Esophagus squamous epithelium (tissue), 5 donors: ENCODE measurements around the gene KIAA1217. TPM values are rescaled to one million over a fixed set of nuclear protein-coding genes. Genes with fewer than 3 reads are reported as not detected.
A peak's percentile ranks its signal among the peaks of the same experiment; 100 is the strongest.

ENCODE experiments used
- DNase-seq: peaks from one replicate; lab custom pipeline; 2025; lab: John Stamatoyannopoulos, UW
- H3K27ac ChIP-seq, 4 donors: fragments of 200-600 bp; sonication (generic); one replicate each; pipeline ENCODE4 v1.5.1; 2016 to 2019; ENCODE audit warnings: mild to moderate bottlenecking in 1 of 4
- H3K27me3 ChIP-seq, 4 donors: fragments of 200-600 bp; sonication (generic); 1 replicate in 3 of 4; 2 replicates in 1 of 4; pipeline versions ENCODE4 v1.5.1 to v1.6.0; 2017 to 2021; ENCODE audit warnings: antibody characterized with exemption in 1 of 4
- H3K36me3 ChIP-seq, 3 donors: fragments of 200-600 bp; sonication (generic); one replicate each; pipeline ENCODE4 v1.5.1; 2016 to 2019
- H3K4me1 ChIP-seq, 3 donors: fragments of 200-600 bp; sonication (generic); one replicate each; pipeline ENCODE4 v1.5.1; 2017 to 2019
- H3K4me3 ChIP-seq, 4 donors: fragments of 200-600 bp; sonication (generic); 1 replicate in 3 of 4; 2 replicates in 1 of 4; pipeline ENCODE4 v1.5.1; 2016 to 2019; ENCODE audit warnings: mild to moderate bottlenecking in 2 of 4, moderate library complexity in 1 of 4
- H3K9me3 ChIP-seq, 3 donors: fragments of 200-600 bp; sonication (generic); one replicate each; pipeline ENCODE4 v1.5.1; 2016 to 2019
- POLR2A ChIP-seq, 4 donors: fragments of 450-650 bp; IDR thresholded peaks; one replicate each; pipeline ENCODE4 v1.6.1; 2017; ENCODE audit warnings: antibody characterized with exemption in 4 of 4, mild to moderate bottlenecking in 4 of 4, moderate library complexity in 3 of 4
- WGBS, 2 donors: methylation state at CpG; one replicate each; pipeline ENCODE4 v1.1.5; 2018; 5-methylcytosine and 5-hydroxymethylcytosine counted together
- intact Hi-C: fragments of 100-400 bp; cut with DNase I; formaldehyde crosslinking; loops from one replicate; pipeline ENCODE4 v1.15.0; 2022
- total RNA-seq, 4 donors: library from RNA; depleted of rRNA; stranded (reverse); fragments of >200 nt; gene quantifications; one replicate each; pipeline ENCODE4 v1.1.0, GENCODE V29; 2016
- TF ChIP-seq, protein P1 (sequence below), 6 experiments: fragments of 450-650 bp in 4 of 6; fragments of 200-600 bp in 2 of 6; sonication (generic) in 2 of 6; IDR thresholded peaks; one replicate each; pipeline ENCODE4 v1.5.1; 2016 to 2019; ENCODE audit warnings: antibody characterized with exemption in 6 of 6, mild to moderate bottlenecking in 4 of 6, moderate library complexity in 4 of 6
- donor health status: DM: yes; HTN: yes; CAD: no.

KIAA1217 gene
- total RNA-seq, 4 donors from 2014 or later: 56.2 to 67.6 (median 66.2) TPM

DNA sequence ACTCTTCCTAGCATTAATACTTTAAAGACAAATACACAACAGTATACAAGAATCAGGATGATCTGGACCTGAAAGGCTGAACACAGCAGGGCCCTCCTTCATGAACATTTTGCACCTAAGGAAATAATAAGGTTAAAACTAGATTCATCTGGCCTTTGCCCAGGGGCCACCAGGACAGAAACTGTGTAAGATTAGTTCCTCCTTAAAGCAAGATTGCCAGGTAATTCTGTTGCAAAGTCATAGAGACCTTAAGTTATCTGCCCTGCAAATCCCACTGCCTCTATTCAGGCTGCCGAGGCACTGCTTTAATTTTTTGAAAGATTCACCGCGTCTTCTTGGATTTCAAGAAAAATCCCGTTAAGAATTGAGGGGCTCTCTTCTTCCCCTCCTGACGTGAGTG, 1.6 kb upstream of the KIAA1217 start:
- Histone ChIP-seq H3K27ac (peak overlapping the region; percentile 77 to 93 (median 88)), H3K36me3 (no peaks in the 10 kb centered on the region), H3K4me1 (peaks cover 0 to 58% (median 3%) of the 10 kb centered on the region in 3 donors), H3K9me3 (no peaks in the 10 kb centered on the region), H3K27me3 (no peaks in the 10 kb centered on the region), H3K4me3 (no peak overlapping the region)
- no peak for TF ChIP-seq POLR2A (IDR thresholded peaks at IDR 0.05)
- TF ChIP-seq, protein P1, sequence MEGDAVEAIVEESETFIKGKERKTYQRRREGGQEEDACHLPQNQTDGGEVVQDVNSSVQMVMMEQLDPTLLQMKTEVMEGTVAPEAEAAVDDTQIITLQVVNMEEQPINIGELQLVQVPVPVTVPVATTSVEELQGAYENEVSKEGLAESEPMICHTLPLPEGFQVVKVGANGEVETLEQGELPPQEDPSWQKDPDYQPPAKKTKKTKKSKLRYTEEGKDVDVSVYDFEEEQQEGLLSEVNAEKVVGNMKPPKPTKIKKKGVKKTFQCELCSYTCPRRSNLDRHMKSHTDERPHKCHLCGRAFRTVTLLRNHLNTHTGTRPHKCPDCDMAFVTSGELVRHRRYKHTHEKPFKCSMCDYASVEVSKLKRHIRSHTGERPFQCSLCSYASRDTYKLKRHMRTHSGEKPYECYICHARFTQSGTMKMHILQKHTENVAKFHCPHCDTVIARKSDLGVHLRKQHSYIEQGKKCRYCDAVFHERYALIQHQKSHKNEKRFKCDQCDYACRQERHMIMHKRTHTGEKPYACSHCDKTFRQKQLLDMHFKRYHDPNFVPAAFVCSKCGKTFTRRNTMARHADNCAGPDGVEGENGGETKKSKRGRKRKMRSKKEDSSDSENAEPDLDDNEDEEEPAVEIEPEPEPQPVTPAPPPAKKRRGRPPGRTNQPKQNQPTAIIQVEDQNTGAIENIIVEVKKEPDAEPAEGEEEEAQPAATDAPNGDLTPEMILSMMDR (IDR thresholded peaks at IDR 0.05): no peak
- WGBS, 2 donors: 72 to 73% methylated on average over 5 of the region's 5 CpGs
- no peak for DNase-seq
- intact Hi-C loops: no loop called here

DNA sequence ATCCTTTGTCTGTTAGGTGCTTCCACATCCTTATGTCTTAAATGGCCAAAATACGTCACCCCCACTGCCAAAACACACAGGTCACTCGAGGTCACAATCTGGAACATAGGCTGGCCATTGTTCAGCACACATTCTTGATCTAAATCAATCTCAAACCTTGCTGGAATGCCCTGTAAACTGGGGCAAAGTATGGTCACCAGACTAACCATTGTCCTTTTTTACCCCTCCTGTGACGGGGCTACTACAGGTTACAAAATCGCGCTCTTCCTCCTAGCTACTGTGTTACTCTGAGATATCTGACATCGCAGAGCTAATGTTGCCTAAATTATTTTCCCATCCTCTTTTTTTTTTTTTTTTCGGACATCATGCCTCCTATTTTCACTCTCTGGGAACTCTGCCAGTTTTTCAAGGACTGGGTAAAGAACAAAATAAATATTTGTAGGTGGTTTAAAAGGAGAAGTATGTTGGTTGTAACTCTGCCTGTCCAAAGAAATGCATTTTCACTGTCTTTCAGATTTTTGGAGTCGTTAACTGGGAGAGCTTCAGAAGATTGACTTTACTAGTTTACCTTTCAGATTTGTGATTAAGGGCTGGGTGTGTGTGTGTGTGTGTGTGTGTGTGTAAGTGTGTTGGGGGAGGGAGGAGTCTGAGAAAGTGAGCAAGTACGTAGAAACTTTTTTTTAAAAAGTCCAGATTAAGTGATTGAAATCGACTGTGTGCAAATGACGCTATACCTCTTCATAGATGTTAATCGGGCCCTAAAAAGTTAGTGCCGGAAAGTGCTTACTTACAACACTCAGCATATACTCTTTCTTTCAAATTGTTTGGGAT, 942 bp upstream of the KIAA1217 start:
- DNase-seq: no peak
- peaks cover 0 to 64% (median 3%) of the 10 kb centered on the region in 3 donors for H3K4me1 ChIP-seq
- peak overlapping the region; percentile 86 to 93 (median 91) for H3K27ac ChIP-seq
- 40 to 51% methylated on average over 13 of the region's 13 CpGs for WGBS, 2 donors
- H3K4me3 ChIP-seq: peak overlapping the region in 3 of 4 donors; percentile 54 to 68 (median 62)
- TF ChIP-seq, protein P1 (IDR thresholded peaks at IDR 0.05): no peak
- TF ChIP-seq POLR2A (IDR thresholded peaks at IDR 0.05): no peak
- H3K9me3 ChIP-seq: no peaks in the 10 kb centered on the region
- intact Hi-C loops: no loop called here
- no peaks in the 10 kb centered on the region for H3K36me3 ChIP-seq
- H3K27me3 ChIP-seq: no peaks in the 10 kb centered on the region

DNA sequence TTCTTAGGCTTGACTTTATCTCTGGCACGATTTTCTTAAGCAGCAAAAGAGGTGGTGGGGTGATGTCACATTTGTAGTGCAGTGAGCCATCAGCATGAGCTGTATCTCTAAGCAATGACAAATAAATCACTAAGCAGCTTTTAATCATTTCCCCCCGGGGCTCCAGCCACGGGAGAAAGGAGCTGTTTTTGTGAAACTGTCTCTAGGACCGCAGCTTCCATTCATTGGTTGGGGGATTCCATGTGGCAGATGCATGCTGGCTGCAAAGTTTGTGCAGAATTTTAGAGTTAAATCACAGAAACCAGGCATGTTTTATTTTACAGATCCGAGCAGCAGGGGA, 464 bp downstream of the KIAA1217 start:
- intact Hi-C loops: no loop called here
- Histone ChIP-seq H3K36me3 (no peaks in the 10 kb centered on the region), H3K27ac (peak overlapping the region; percentile 86 to 93 (median 91)), H3K27me3 (no peaks in the 10 kb centered on the region), H3K9me3 (no peaks in the 10 kb centered on the region), H3K4me1 (peaks cover 2 to 78% (median 10%) of the 10 kb centered on the region in 3 donors), H3K4me3 (peak overlapping the region; percentile 51 to 68 (median 58))
- TF ChIP-seq, protein P1 (IDR thresholded peaks at IDR 0.05): peak in 1 of 6 experiments; percentile 11
- TF ChIP-seq POLR2A (IDR thresholded peaks at IDR 0.05): no peak
- 0 to 3% methylated on average over 5 of the region's 5 CpGs for WGBS, 2 donors
- no peak for DNase-seq

DNA sequence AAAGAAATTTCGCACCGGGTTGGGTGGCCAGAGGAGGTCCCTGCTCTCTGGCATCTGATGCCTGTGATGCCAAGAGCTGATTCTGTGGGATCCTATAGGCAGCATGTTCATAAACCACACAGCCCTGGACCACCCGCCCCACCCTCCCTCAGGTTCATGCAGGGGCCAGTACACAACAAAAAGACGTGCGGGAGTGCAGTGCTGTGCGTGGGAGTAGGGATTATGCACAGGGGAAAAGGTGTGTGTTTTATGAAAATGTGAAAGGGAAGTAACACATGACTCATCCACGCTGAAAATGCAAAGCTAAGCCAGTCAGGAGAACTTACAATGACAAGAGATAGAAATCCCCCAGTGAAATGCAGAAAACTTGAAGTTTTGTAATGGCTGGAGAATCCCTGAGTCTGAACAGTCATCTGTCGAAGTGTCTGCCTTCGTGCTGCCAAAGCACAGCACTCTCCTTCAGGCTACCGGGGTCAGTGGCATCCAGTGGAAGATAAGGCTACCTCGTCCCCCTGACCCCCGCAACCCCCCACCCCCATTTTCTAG, 1.1 kb downstream of the KIAA1217 start:
- TF ChIP-seq POLR2A (IDR thresholded peaks at IDR 0.05): no peak
- TF ChIP-seq, protein P1 (IDR thresholded peaks at IDR 0.05): no peak
- no peaks in the 10 kb centered on the region for H3K27me3 ChIP-seq
- H3K4me3 ChIP-seq: peak overlapping the region; percentile 51 to 68 (median 58)
- no peak for DNase-seq
- H3K36me3 ChIP-seq: no peaks in the 10 kb centered on the region
- intact Hi-C loops: no loop called here
- peak overlapping the region; percentile 86 to 93 (median 91) for H3K27ac ChIP-seq
- 10 to 18% methylated on average over 9 to 11 of the region's 12 CpGs for WGBS, 2 donors
- no peaks in the 10 kb centered on the region for H3K9me3 ChIP-seq
- peaks cover 8 to 84% (median 16%) of the 10 kb centered on the region in 3 donors for H3K4me1 ChIP-seq

DNA sequence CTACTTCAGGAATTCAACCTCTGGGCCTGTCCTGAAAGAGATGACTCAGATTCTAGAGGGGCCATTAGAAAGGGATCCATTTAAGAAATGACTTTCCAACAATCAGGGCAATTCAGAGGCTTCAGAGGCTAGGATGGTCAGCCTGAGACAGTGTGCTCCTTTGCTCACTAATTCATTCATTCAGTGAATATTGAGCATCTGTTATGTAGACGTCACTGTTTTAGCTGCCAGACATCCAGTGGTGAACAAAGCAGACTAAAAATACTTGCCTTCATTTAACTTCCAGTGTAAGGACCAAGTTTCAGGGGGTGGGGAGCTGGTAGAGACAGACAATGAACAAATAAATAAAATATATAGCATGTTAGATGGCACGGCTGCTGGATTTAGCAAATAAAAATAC, 1.6 kb downstream of the KIAA1217 start:
- no peak for DNase-seq
- peak overlapping the region; percentile 86 to 93 (median 91) for H3K27ac ChIP-seq
- peaks cover 13 to 89% (median 16%) of the 10 kb centered on the region in 3 donors for H3K4me1 ChIP-seq
- TF ChIP-seq, protein P1 (IDR thresholded peaks at IDR 0.05): no peak
- TF ChIP-seq POLR2A (IDR thresholded peaks at IDR 0.05): no peak
- intact Hi-C loops: no loop called here
- no peaks in the 10 kb centered on the region for H3K9me3 ChIP-seq
- H3K27me3 ChIP-seq: no peaks in the 10 kb centered on the region
- peak overlapping the region; percentile 51 to 68 (median 58) for H3K4me3 ChIP-seq
- no peaks in the 10 kb centered on the region for H3K36me3 ChIP-seq
- 52 to 62% methylated on average over 2 of the region's 2 CpGs for WGBS, 2 donors
